Neural progenitor cell (in vitro differentiated cells): ENCODE data around the gene AUTS2.

ENCODE experiments used
- CTCF ChIP-seq: fragments of 200-600 bp; sonication (generic); IDR thresholded peaks from 2 replicates; pipeline ENCODE4 v1.5.1; 2017; ENCODE audit warnings: antibody characterized with exemption, mild to moderate bottlenecking
- EZH2 ChIP-seq: fragments of 200-600 bp; sonication (generic); IDR thresholded peaks from 2 replicates; pipeline ENCODE4 v1.6.1; 2017; ENCODE audit warnings: antibody characterized with exemption, mild to moderate bottlenecking, moderate library complexity

- TF ChIP-seq CTCF (no peak), EZH2 (no peak)
Observed at GRCh38 chr7:69757981-69758430, 159.7 kb downstream of the AUTS2 start.
